GM21529 (cell line): Measurements from ENCODE around the gene SPRY1.
A peak's percentile ranks its signal among the peaks of the same experiment; 100 is the strongest.

ENCODE experiments used
- ATAC-seq: cut with Tn5 transposase; IDR thresholded peaks from one replicate; pipeline ENCODE4 v1.9.1; 2021; ENCODE audit not compliant: unreplicated experiment

The SPRY1 gene

DNA sequence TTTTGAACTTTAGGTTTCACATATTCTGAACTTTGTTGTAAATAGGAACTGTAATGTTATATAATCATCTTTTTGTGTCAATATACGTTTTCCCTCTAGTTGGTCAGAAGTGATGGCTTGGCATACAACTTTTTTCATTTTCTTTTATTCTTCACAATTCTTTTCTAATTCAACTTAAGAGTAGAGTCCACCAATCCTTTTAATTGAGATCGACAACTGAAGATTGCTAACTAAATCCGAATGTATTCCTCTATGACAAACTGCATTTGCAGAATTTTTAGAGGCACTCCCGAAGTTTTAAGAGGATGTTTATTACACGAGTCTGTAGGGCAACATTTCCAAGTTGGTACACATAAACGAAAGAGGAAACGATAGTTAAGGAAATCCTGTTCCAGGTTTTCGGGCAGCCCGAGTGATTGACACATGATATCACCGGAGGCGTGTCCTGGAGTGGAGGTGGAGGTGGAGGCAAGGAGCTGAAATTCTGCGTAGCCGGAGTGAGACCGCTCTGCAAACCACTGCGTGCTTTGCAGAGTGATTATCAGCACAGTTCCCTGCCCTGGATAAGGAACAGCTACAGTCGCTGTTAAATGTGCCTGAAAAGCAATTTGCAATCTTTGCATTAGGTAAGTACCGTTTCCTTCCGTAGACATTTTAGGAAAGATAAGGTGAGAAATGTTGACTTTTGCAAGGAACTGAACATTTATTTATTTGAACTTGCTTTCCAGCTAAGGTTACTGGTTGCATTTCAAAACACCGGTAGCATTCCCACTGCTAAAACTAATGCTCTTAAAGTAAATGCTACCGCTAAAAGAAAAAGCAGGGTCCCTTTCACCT lies at the start of gene SPRY1:
SPRY1 (plus strand) TSS at position 489 of the 837 bp plus-strand sequence. CDS start 4,797 bp downstream, outside the sequence.
- ATAC-seq: peak; percentile 50

DNA sequence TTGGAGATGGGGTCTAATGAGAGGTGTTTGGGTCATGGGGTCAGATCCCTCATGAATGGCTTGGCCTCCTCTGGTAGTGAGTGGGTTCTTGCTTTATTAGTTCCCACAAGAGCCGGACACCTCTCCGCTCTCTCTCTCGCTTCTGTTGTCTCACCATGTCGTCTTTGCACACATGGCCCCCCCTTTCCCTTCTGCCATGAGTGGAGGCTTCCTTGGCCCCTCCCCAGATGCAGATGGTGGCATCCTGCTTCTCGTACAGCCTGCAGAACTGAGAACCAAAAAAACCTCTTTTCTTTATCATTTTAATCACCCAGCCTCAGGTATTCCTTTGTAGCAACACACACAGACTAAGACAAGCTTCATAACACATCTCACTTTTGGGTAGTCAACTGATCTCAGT lies 49.6 kb upstream of the SPRY1 start:
- no peak for ATAC-seq

GRCh38 chr4:123348946-123349345 lies 47.6 kb upstream of the SPRY1 start:
- no peak for ATAC-seq

DNA sequence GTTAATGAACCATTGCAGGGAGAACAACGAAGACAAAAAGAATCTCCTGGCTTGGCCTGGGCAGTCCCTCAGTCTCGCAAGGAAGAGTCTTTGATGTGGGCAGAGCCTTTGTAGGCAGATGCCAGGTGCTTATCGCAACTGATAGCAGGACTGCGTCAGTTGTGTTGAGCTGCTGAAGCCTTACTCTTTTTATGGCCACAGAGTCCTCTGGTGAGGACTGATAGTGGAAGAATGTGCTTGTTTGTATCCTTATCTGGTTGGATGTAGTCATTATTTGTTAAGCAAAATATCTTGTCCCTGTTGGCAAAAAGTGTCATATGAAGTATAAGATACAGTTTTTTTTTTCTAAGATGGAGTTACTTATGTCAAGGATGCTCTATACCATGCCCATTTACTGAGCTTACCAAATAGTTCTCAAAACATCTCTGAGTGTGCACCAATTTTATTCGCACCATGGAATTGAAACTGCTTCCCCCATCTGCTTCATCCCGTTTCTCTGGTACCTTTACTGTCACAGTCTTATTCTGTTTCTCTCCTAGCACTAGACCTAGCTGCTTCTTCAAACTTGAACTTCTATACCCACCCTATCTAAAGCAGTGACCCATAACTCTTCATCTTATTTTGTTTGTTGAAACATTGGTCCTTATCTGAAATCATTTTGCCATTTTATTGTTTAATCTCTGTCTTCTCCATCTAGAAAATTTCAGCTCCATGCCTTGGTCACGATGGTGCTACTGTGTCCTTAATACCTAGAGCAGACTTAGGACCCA lies 47.0 kb upstream of the SPRY1 start:
- ATAC-seq: no peak

DNA sequence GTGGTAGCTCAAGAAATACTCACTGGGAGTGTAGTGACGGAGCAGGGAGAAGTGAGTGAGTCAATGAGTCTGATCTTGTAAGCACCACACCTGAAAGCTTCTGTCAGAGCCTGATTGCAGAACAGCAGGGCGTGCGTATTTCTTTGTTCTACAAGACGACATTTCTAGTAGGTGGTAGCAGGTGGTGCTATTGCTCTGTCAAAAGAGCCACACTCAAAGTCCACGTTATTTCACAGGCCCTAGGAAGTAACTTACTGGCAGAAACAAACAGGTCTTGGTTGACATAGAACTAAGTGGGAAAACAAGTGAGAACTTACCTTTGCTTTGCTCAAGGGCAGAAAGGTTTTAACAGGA lies 46.4 kb upstream of the SPRY1 start:
- ATAC-seq: no peak

DNA sequence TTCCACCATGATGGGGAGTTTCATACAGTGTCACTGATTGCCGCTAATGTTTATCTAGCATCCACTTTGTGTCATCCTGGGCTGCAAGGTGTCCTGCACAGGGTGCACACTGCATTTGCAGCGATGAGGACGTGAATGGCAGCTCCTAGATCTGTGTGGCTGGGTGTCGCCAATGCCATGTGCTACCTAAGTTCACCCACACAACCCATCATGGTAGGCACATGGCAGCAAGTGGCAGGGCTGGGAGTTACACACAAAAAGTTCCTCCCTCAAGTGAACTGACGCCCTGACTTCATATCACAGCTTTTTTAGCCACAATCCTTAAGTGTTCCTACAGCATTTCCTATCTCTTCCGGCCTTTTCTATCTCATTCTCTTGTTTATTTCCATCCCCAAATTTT lies 45.9 kb upstream of the SPRY1 start:
- no peak for ATAC-seq

GRCh38 chr4:123351713-123352112 lies 44.9 kb upstream of the SPRY1 start:
- ATAC-seq: no peak

DNA sequence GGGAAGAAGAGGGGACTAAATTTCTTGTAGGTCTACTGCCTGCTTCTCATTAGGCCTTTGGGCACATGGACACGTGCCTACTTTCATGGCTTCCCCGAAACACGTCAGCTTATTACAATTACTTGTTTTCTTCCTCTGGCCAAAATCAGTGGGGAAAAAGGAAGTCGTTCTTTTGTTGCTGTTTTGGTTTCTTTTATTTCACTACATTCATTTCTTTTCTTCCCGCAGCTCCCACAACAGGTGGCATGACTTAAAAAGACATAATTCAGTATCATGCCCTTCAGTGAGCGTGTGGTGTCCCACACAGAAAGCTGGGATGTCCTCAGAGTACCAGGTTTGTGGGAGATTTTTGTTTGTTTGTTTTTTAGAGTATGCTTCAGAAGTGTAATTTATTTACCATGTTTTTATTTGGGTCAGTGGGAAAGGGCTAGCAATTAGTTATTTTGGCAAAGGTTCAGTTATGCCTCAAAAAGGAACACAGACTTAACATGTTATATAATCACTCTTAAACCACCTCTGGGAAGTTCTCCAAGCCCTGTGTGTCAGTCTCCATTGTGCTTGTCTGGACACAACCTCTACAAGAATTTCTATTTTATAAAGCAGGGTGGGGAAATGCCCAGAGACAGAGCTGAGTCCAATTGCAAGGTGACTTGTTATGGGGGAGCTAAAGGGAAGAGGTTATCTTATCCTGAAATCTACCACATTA lies 44.2 kb upstream of the SPRY1 start:
- ATAC-seq: no peak

DNA sequence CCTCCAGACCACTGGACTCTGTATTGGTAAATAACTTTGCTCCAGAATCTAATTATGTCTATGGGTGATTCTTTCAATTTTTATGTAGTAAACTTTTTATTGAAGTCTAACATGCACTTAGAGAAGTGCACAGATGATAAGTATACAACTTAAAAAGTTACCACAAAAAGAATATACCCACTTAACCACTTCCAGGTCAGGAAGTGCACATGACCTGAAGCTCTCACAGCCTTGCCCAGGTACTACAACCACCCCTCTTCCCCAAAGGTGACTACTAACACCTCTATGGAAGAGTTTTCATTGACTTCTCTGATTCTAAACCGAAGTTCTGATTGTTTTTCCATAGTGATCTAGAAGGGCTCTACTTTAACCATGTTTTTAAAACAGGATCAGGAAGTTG lies 43.6 kb upstream of the SPRY1 start:
- ATAC-seq: no peak

GRCh38 chr4:123353656-123354055 lies 42.9 kb upstream of the SPRY1 start:
- no peak for ATAC-seq

- no peak for ATAC-seq
Measured at GRCh38 chr4:123354701-123355100, 41.9 kb upstream of the SPRY1 start.

DNA sequence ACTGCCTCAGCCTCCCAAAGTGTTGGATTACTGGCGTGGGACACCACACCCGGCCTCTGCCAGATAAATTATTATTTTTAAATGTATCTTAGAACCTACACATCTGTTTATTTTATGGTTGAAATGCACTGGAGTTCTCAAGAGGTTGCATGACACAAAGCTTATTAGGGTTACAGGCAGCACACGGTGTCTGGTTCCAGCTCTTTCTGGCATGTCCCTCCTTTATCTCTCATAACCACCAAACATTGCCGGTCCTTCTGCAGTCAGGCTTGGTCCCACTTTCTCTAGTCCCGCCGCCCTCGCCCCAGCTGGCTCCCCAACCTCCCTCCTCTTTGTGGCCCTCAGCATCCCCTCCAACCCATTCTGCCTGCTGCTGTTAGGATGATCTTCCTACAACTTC lies 39.7 kb upstream of the SPRY1 start:
- ATAC-seq: no peak

DNA sequence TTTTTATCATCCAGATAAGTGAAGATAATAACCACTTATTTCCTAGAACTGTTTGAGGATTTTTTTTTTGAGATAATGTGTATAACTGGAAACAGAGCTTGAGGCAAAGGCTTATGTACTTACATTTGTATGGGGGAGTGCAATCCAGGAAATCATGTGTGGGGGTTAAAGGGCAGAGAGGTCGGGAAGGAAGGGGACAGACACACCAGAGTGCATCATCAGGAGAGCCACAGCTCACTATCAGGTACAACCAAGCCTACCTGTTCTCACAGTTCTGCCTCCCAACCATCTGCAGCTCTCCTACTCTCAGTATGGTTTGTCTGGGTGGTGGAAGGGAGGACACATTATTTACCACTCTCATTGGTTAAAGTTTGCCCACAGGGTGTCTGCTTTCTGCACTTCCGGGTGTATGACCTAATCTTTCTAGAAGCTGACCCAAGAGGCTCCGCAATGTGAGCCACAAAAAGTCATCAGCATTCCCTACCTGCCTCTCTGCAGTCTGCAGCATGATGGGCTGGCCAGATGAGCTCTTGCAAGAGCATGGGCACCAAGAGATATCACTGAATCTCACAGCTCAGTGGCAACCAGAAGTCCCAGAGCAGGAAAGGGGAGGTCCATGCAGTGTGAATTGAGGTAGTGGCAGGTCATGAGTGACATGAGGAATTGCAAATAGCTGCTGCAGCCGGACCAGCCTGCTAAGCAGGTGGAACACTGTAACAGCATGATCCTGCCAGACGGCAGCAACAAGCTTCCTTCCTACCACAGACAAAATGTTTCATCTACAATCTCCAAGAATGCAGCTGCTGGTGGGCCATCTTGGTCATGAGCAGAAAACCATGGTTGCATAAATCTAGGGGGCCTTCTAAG lies 36.9 kb upstream of the SPRY1 start:
- no peak for ATAC-seq

- ATAC-seq: no peak
Measured at GRCh38 chr4:123361195-123361861, 35.3 kb upstream of the SPRY1 start.

DNA sequence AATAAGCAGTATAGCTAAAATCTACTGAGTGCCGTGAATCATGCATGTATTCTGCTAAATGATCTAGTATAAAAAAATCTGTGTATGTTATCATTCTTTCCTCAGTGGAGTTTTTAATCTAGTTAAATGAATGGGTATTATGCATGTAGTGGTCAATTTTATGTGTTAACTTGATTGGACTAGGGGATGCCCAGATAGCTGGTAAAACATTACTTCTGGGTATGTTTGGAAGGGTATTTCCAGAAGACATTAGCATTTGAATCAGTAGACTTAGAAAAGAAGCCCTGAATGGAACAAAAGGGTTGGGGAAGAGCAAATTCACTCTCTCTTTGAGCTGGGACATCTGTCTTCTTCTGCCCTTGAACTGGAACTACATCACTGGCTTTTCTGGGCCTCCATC lies 34.5 kb upstream of the SPRY1 start:
- ATAC-seq: no peak

DNA sequence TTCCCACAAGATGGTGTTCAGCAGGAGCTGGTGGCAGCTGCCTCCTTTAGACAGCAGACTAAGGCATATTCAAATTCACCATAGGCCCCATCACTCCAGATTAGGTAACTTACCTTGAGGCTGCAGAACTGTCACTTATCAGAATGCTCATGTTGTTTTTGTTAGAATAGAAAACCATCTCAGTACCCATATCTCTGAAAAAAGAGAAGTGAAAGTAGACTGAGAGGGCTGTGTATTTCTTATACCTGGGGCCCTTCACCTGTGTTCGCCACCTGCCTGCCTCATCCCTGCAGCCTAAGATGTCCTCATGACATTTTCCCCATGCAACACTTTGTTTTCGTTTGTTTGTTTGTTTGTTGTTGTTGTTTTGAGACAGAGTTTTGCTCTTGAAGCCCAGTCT lies 32.9 kb upstream of the SPRY1 start:
- ATAC-seq: peak; percentile 99

GRCh38 chr4:123364906-123365305 lies 31.7 kb upstream of the SPRY1 start:
- no peak for ATAC-seq

DNA sequence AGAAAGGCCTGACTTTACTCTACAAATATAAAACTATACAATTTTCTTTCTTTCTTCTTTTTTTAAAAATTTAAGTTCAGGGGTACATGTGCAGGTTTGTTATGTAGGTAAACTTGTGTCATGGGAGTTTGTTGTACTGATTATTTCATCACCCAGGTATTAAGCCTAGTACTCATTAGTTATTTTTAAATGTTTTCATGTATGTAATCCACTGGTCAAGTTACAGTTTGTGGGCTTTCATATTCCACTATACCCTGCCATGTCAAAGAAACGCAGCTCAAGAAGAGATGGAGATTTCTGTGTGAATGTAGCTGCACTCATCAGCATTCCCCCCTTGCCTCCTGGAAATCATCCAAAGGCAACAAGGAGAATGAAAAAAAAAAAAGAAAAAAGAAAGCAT lies 31.2 kb upstream of the SPRY1 start:
- ATAC-seq: no peak

GRCh38 chr4:123366144-123366748 lies 30.3 kb upstream of the SPRY1 start:
- ATAC-seq: no peak

- no peak for ATAC-seq
Measured at GRCh38 chr4:123378794-123379193, 17.8 kb upstream of the SPRY1 start.
